Upper lobe of right lung (tissue), 1 donor: ENCODE data around the gene ADTRP. TPM values are rescaled to one million over a fixed set of nuclear protein-coding genes. Genes with fewer than 3 reads are reported as not detected.

Source experiments
- ATAC-seq: fragments of 200-7000 bp; cut with Tn5 transposase; one replicate; pipeline ENCODE4 v1.9.1; 2020; ENCODE audit warnings: mild to moderate bottlenecking, moderate library complexity
- DNase-seq: peaks from one replicate; pipeline ENCODE4 v3.0.0-alpha.2; 2020
- H3K27ac ChIP-seq: fragments of 200-600 bp; one replicate; pipeline ENCODE4 v1.8.0; 2022
- H3K27me3 ChIP-seq: fragments of 200-600 bp; one replicate; pipeline ENCODE4 v1.8.0; 2022; ENCODE audit warnings: mild to moderate bottlenecking
- H3K36me3 ChIP-seq: fragments of 200-600 bp; one replicate; pipeline ENCODE4 v1.8.0; 2022
- H3K4me1 ChIP-seq: fragments of 200-600 bp; one replicate; pipeline ENCODE4 v1.8.0; 2022
- H3K4me3 ChIP-seq: fragments of 200-600 bp; one replicate; pipeline ENCODE4 v1.8.0; 2022; ENCODE audit warnings: mild to moderate bottlenecking
- H3K9me3 ChIP-seq: fragments of 200-600 bp; one replicate; pipeline ENCODE4 v1.8.0; 2022
- intact Hi-C: fragments of 100-400 bp; cut with DNase I; formaldehyde crosslinking; loops from one replicate; pipeline ENCODE4 v1.11.0; 2022
- total RNA-seq: library from RNA; stranded (reverse); fragmentation: NEBNext Ultra II Directional; extraction: Animal tissue kit (Norgen Biotek cat#: 25700); gene quantifications from one replicate; pipeline ENCODE4 v1.2.1, GENCODE V29; 2021
- TF ChIP-seq, protein P1 (sequence below): fragments of 200-600 bp; IDR thresholded peaks from one replicate; pipeline ENCODE4 v1.8.0; 2022; ENCODE audit warnings: antibody characterized with exemption
- donor health status: DM: no; HTN: yes; CAD: no; lungs with severe emphysema.

ADTRP gene
- total RNA-seq, 1 donor from 2014 or later = 21.0 TPM

DNA sequence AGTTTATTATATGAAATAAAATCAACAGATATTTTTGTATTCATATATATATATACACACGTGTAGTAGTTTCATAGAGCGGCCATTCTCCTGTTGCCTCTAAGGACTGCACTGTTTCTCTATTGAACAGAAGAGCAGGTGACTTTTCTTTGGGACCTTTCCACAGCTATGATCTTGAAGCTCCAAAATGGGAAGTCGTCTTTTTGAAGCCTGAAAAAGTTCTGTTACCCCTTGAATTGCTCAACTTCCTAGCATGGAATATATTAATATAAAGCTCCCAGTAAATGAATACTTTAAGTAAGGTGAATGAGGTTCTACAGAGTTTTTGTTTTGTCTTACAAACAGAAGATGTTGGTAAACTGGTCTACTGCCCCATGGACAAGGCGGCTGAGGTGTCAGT is 42.2 kb upstream of the ADTRP start:
- ATAC-seq = no peak

DNA sequence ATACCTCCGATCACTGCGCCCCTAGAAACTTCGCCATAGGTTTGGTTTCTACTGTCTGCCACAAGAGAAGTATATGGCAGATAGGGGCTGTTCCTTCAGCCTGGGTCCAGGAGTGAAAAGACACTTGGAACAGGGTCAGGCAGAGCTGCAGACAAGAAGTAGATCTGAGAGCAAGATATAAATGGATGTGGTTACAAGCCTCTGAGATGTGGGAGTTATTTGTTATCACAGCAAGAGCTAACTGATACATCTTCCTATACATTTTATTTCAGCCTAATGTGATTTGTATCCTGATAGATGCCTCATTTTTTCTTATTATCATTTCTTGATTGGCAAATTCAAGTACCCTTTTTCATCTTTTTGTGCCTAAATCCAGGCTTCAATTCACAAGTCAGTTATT is 40.9 kb upstream of the ADTRP start:
- no peak overlapping the region for H3K27ac ChIP-seq
- no peak overlapping the region for H3K4me3 ChIP-seq
- H3K4me1 ChIP-seq = no peaks in the 10 kb centered on the region
- TF ChIP-seq, protein P1, sequence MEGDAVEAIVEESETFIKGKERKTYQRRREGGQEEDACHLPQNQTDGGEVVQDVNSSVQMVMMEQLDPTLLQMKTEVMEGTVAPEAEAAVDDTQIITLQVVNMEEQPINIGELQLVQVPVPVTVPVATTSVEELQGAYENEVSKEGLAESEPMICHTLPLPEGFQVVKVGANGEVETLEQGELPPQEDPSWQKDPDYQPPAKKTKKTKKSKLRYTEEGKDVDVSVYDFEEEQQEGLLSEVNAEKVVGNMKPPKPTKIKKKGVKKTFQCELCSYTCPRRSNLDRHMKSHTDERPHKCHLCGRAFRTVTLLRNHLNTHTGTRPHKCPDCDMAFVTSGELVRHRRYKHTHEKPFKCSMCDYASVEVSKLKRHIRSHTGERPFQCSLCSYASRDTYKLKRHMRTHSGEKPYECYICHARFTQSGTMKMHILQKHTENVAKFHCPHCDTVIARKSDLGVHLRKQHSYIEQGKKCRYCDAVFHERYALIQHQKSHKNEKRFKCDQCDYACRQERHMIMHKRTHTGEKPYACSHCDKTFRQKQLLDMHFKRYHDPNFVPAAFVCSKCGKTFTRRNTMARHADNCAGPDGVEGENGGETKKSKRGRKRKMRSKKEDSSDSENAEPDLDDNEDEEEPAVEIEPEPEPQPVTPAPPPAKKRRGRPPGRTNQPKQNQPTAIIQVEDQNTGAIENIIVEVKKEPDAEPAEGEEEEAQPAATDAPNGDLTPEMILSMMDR = no peak
- no peaks in the 10 kb centered on the region for H3K36me3 ChIP-seq
- H3K9me3 ChIP-seq = no peaks in the 10 kb centered on the region
- intact Hi-C loops = no loop called here
- ATAC-seq (no peak), DNase-seq (no peak)
- H3K27me3 ChIP-seq = no peaks in the 10 kb centered on the region

More for the DNA sequence above, 42.2 kb upstream of the ADTRP start:
- no peak overlapping the region for H3K27ac ChIP-seq
- H3K9me3 ChIP-seq = no peaks in the 10 kb centered on the region
- no peaks in the 10 kb centered on the region for H3K4me1 ChIP-seq
- intact Hi-C loops = no loop called here
- TF ChIP-seq, protein P1 = no peak
- H3K27me3 ChIP-seq = no peaks in the 10 kb centered on the region
- DNase-seq = no peak
- H3K4me3 ChIP-seq = no peak overlapping the region
- H3K36me3 ChIP-seq = no peaks in the 10 kb centered on the region

DNA sequence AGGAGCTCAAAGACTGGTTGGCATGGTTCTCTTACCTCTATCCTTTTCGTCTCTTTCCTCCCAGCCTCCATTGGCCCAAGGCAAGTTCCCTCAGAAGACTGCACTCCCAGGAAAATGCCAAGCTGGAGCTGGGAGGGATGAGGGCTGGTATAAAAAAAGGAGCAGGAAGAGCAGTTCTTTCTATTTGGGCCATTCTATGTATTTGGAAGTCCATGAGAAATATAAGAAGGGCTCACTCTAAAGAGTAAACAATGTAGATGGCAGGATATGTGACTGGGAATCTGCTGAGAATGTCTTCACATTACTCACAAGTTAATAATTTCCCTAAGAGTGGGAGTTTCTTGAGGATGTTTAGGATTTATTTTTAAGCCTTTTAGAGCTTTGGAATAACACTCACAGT is 36.6 kb upstream of the ADTRP start:
- ATAC-seq (no peak), DNase-seq (no peak)
- TF ChIP-seq, protein P1 = no peak
- peaks cover 8% of the 10 kb centered on the region for H3K4me1 ChIP-seq
- no peaks in the 10 kb centered on the region for H3K9me3 ChIP-seq
- H3K4me3 ChIP-seq = no peak overlapping the region
- H3K36me3 ChIP-seq = no peaks in the 10 kb centered on the region
- H3K27me3 ChIP-seq = no peaks in the 10 kb centered on the region
- no peak overlapping the region for H3K27ac ChIP-seq
- intact Hi-C loops = no loop called here

DNA sequence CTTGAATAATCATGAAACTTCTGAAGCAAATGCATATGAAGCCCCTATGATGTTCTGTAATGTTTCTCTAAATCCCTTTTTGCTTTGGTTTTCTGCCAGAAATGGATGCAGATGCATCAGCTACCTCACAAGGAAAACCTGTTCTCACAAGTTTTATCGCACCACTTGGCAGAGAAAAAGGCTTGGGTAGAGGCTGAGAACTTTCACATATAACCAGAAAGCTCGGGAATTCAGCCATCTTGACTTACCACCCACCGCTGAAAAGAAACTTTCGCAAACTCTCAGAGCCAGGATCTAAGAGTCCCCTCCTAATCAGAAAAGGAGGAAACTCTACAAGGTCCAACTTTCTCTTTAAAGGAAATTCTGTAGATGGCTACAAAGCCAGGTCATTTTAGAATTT is 36.2 kb upstream of the ADTRP start:
- no peaks in the 10 kb centered on the region for H3K27me3 ChIP-seq
- no peak overlapping the region for H3K27ac ChIP-seq
- no peaks in the 10 kb centered on the region for H3K9me3 ChIP-seq
- intact Hi-C loops = no loop called here
- ATAC-seq (no peak), DNase-seq (no peak)
- no peak overlapping the region for H3K4me3 ChIP-seq
- H3K4me1 ChIP-seq = peaks cover 12% of the 10 kb centered on the region
- H3K36me3 ChIP-seq = no peaks in the 10 kb centered on the region
- TF ChIP-seq, protein P1 = no peak

DNA sequence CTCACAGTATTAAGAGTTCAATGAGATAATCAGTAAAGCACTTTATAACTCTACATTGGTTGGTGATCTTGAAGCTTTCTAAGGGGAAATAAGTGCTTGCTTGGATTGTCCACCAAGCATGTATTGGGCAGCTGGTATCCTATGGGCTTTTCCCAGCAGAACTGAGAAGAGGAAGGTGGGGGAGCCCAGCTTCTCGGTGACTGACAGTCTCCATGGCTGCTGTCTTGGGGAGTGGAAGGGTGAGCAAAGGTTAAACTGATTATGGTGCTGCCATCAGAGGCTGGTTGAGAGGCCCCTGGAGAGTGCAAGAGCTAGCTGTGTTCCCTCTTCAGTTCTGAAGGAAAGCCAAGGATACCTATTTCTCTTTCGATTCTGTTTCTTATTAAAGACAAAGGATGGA is 35.5 kb upstream of the ADTRP start:
- Histone ChIP-seq H3K27ac (no peak overlapping the region), H3K4me1 (peaks cover 18% of the 10 kb centered on the region), H3K27me3 (no peaks in the 10 kb centered on the region), H3K9me3 (no peaks in the 10 kb centered on the region), H3K36me3 (no peaks in the 10 kb centered on the region), H3K4me3 (no peak overlapping the region)
- TF ChIP-seq, protein P1 = no peak
- no peak for DNase-seq
- intact Hi-C loops = no loop called here
- no peak for ATAC-seq

DNA sequence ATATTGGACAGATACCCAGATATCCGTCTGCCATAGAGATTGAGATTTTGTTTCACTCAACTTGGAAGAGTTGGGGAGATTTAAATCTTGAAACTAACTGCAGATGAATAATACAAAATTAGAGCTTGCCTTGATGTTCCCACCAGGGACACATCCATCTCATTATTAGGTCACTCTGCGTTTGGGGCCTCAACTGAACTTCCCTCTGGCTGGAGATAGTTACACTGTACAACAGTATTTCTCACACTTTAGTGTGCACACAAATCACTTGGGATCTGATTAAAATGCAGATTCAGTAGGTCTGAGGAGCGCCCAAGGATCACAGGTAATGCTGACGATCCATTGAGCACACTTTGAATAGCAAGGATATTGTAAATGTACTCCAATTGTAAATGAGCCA is 35.0 kb upstream of the ADTRP start:
- Histone ChIP-seq H3K9me3 (no peaks in the 10 kb centered on the region), H3K36me3 (no peaks in the 10 kb centered on the region), H3K27ac (no peak overlapping the region), H3K4me3 (no peak overlapping the region), H3K4me1 (peaks cover 18% of the 10 kb centered on the region), H3K27me3 (no peaks in the 10 kb centered on the region)
- TF ChIP-seq, protein P1 = no peak
- DNase-seq (no peak), ATAC-seq (no peak)
- intact Hi-C loops = no loop called here
